DOHH2 (cell line): ENCODE measurements around the gene ARCN1.
"Not testable (repeated sequence)": the region's sequence is repeated elsewhere in the genome, so short reads cannot be mapped to it uniquely, and the experiment has no call there.

Experiments
- H3F3A ChIP-seq: fragments of 200-600 bp; sonication (generic), shearing (Covaris generic); 2 replicates; pipeline ENCODE4 v1.6.0; 2016; ENCODE audit warnings: antibody characterized with exemption, mild to moderate bottlenecking; ENCODE audit not compliant: control insufficient read depth, insufficient read depth
- H3K27ac ChIP-seq: fragments of 200-600 bp; sonication (generic); 2 replicates; pipeline ENCODE4 v1.5.1; 2014; ENCODE audit warnings: low read depth, mild to moderate bottlenecking, low read length, moderate library complexity
- H3K27me3 ChIP-seq: fragments of 200-600 bp; sonication (generic); 2 replicates; pipeline ENCODE4 v1.6.1; 2014; ENCODE audit warnings: mild to moderate bottlenecking, low read length, mixed read lengths; ENCODE audit not compliant: control insufficient read depth
- H3K36me3 ChIP-seq: fragments of 200-600 bp; sonication (generic); 2 replicates; pipeline ENCODE4 v1.6.1; 2014; ENCODE audit warnings: mild to moderate bottlenecking, low read length, moderate library complexity, mixed read lengths; ENCODE audit not compliant: control insufficient read depth
- H3K4me1 ChIP-seq: fragments of 200-600 bp; sonication (generic); 2 replicates; pipeline ENCODE4 v1.6.1; 2014; ENCODE audit warnings: mild to moderate bottlenecking, low read length, mixed read lengths; ENCODE audit not compliant: control insufficient read depth
- H3K4me2 ChIP-seq: fragments of 200-600 bp; sonication (generic); 2 replicates; pipeline ENCODE4 v1.6.0; 2014; ENCODE audit warnings: mild to moderate bottlenecking, low read length, moderate library complexity
- H3K4me3 ChIP-seq: fragments of 200-600 bp; sonication (generic); 2 replicates; pipeline ENCODE4 v1.5.1; 2014; ENCODE audit warnings: mild to moderate bottlenecking, low read length, mixed read lengths
- H3K79me2 ChIP-seq: fragments of 200-600 bp; sonication (generic); 2 replicates; pipeline ENCODE4 v1.6.1; 2014; ENCODE audit warnings: mild to moderate bottlenecking, low read length, mixed read lengths; ENCODE audit not compliant: control insufficient read depth
- H3K9me2 ChIP-seq: fragments of 200-600 bp; sonication (generic); replicated peaks from 2 replicates; pipeline ENCODE4 v1.6.1; 2014; ENCODE audit warnings: mild to moderate bottlenecking, low read length, mixed read lengths; ENCODE audit not compliant: control insufficient read depth
- H3K9me3 ChIP-seq: fragments of 200-600 bp; sonication (generic); 2 replicates; pipeline ENCODE4 v1.6.1; 2014; ENCODE audit warnings: antibody characterized with exemption, low read length, mixed read lengths; ENCODE audit not compliant: control insufficient read depth, insufficient read depth
- H4K20me1 ChIP-seq: fragments of 200-600 bp; sonication (generic); 2 replicates; pipeline ENCODE4 v1.6.0; 2014; ENCODE audit warnings: low read depth, mild to moderate bottlenecking, antibody characterized with exemption, low read length, moderate library complexity; ENCODE audit not compliant: control insufficient read depth, insufficient read depth
- EZH2phosphoT487 ChIP-seq: fragments of 200-600 bp; sonication (generic); IDR thresholded peaks from 2 replicates; pipeline ENCODE4 v1.6.1; 2017; ENCODE audit warnings: borderline replicate concordance, mild to moderate bottlenecking, antibody characterized with exemption, low read length, moderate library complexity, mixed read lengths
- TF ChIP-seq, protein P1 (sequence below): fragments of 200-600 bp; sonication (generic); IDR thresholded peaks from one replicate; pipeline ENCODE4 v1.5.1; 2014; ENCODE audit warnings: antibody characterized with exemption, mild to moderate bottlenecking, low read depth, low read length; ENCODE audit not compliant: poor library complexity, severe bottlenecking

ARCN1 gene

GRCh38 chr11:118572981-118573550, 857 bp downstream of the ARCN1 start:
- peak overlapping the region; percentile 89 for H3K4me2 ChIP-seq
- H3K9me3 ChIP-seq: no peaks in the 10 kb centered on the region
- H3F3A ChIP-seq: no peaks in the 10 kb centered on the region
- peaks cover 24% of the 10 kb centered on the region for H3K36me3 ChIP-seq
- peak overlapping the region; percentile 62 for H3K27ac ChIP-seq
- peak overlapping the region; percentile 99 for H3K4me3 ChIP-seq
- H4K20me1 ChIP-seq: peaks cover 17% of the 10 kb centered on the region
- peaks cover 66% of the 10 kb centered on the region for H3K79me2 ChIP-seq
- peaks cover 30% of the 10 kb centered on the region for H3K4me1 ChIP-seq
- no peaks in the 10 kb centered on the region for H3K9me2 ChIP-seq
- no peak for TF ChIP-seq EZH2phosphoT487
- TF ChIP-seq, protein P1, sequence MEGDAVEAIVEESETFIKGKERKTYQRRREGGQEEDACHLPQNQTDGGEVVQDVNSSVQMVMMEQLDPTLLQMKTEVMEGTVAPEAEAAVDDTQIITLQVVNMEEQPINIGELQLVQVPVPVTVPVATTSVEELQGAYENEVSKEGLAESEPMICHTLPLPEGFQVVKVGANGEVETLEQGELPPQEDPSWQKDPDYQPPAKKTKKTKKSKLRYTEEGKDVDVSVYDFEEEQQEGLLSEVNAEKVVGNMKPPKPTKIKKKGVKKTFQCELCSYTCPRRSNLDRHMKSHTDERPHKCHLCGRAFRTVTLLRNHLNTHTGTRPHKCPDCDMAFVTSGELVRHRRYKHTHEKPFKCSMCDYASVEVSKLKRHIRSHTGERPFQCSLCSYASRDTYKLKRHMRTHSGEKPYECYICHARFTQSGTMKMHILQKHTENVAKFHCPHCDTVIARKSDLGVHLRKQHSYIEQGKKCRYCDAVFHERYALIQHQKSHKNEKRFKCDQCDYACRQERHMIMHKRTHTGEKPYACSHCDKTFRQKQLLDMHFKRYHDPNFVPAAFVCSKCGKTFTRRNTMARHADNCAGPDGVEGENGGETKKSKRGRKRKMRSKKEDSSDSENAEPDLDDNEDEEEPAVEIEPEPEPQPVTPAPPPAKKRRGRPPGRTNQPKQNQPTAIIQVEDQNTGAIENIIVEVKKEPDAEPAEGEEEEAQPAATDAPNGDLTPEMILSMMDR: no peak
- no peaks in the 10 kb centered on the region for H3K27me3 ChIP-seq

- Histone ChIP-seq H3K4me1 (peaks cover 30% of the 10 kb centered on the region), H3F3A (no peaks in the 10 kb centered on the region), H4K20me1 (peaks cover 17% of the 10 kb centered on the region), H3K36me3 (peaks cover 24% of the 10 kb centered on the region), H3K27me3 (no peaks in the 10 kb centered on the region), H3K9me2 (no peaks in the 10 kb centered on the region), H3K9me3 (no peaks in the 10 kb centered on the region), H3K4me2 (peak overlapping the region; percentile 89), H3K4me3 (0 out of 2 replicates have a peak overlapping the region, but pooled peaks have one; percentile 1), H3K79me2 (peaks cover 80% of the 10 kb centered on the region), H3K27ac (no peak overlapping the region)
- TF ChIP-seq, protein P1: no peak
- TF ChIP-seq EZH2phosphoT487: no peak
Observed at GRCh38 chr11:118574636-118575035, 2.4 kb downstream of the ARCN1 start.

DNA sequence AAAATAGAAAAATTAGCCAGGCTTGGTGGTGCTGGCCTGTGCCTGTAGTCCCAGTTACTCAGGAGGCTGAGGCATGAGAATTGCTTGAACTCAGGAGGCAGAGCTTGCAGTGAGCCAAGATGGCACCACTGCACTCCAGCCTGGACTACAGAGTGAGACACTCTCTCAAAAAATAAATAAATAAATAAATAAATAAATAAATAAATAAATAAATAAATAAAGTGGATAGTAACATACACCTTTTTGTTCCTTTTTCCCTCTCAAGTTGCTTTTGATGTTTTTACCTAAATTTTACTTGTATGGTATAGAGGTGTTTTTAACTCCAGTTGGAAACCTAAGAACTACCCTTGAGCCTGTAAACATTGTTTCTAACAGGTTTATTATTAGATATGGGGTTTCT, 5.8 kb downstream of the ARCN1 start:
- Histone ChIP-seq H3K4me1 (peaks cover 22% of the 10 kb centered on the region), H3K36me3 (peaks cover 41% of the 10 kb centered on the region), H4K20me1 (peaks cover 17% of the 10 kb centered on the region), H3K79me2 (peaks cover 91% of the 10 kb centered on the region)
- not testable (repeated sequence) for H3K27ac ChIP-seq, H3F3A ChIP-seq, H3K4me3 ChIP-seq, H3K9me2 ChIP-seq, H3K9me3 ChIP-seq, H3K27me3 ChIP-seq, H3K4me2 ChIP-seq

DNA sequence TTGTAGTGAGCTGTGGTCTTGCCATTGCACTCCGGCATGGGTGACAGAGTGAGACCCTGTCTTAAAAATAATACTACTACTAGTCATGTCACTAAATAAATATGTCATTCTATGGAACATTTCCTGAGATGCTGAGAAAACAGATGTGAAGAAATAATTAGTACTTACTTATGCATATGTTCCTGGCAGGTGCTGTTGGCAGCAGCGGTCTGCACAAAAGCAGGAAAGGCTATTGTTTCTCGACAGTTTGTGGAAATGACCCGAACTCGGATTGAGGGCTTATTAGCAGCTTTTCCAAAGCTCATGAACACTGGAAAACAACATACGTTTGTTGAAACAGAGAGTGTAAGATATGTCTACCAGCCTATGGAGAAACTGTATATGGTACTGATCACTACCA, 8.8 kb downstream of the ARCN1 start:
- no peaks in the 10 kb centered on the region for H3K9me3 ChIP-seq
- no peaks in the 10 kb centered on the region for H3K27me3 ChIP-seq
- peaks cover 53% of the 10 kb centered on the region for H3K36me3 ChIP-seq
- TF ChIP-seq EZH2phosphoT487: no peak
- TF ChIP-seq, protein P1: no peak
- H3K4me2 ChIP-seq: no peak overlapping the region
- H3K9me2 ChIP-seq: no peaks in the 10 kb centered on the region
- peaks cover 60% of the 10 kb centered on the region for H3K79me2 ChIP-seq
- H3K4me3 ChIP-seq: no peak overlapping the region
- H3F3A ChIP-seq: no peaks in the 10 kb centered on the region
- no peaks in the 10 kb centered on the region for H4K20me1 ChIP-seq
- H3K4me1 ChIP-seq: no peaks in the 10 kb centered on the region
- no peak overlapping the region for H3K27ac ChIP-seq
